Osteoblast (primary cell): ENCODE results near the gene PPA2. TPM values are rescaled to one million over a fixed set of nuclear protein-coding genes. Genes with fewer than 3 reads are reported as not detected.
"Not testable (repeated sequence)": the region's sequence is repeated elsewhere in the genome, so short reads cannot be mapped to it uniquely, and the experiment has no call there.

ENCODE experiments used
- DNase-seq: peaks from one replicate; pipeline ENCODE4 v3.0.0; 2011; ENCODE audit warnings: low spot score, mixed read lengths; ENCODE audit not compliant: insufficient read length; ENCODE audit errors: missing footprints
- H2AFZ ChIP-seq: 2 replicates; pipeline ENCODE4 v1.6.0; 2011; ENCODE audit warnings: mild to moderate bottlenecking, low read length
- H3K27ac ChIP-seq: 2 replicates; pipeline ENCODE4 v1.5.1; 2011; ENCODE audit warnings: mild to moderate bottlenecking, low read depth, low read length, moderate library complexity
- H3K27me3 ChIP-seq: 2 replicates; pipeline ENCODE4 v1.6.0; 2012; ENCODE audit warnings: mild to moderate bottlenecking, control low read depth, inconsistent platforms, low read length, moderate library complexity; ENCODE audit not compliant: insufficient read depth
- H3K36me3 ChIP-seq: 2 replicates; pipeline ENCODE4 v1.5.1; 2011; ENCODE audit warnings: mild to moderate bottlenecking, low read length, control low read depth, moderate library complexity; ENCODE audit not compliant: insufficient read depth
- H3K4me1 ChIP-seq: 2 replicates; pipeline ENCODE4 v1.5.1; 2011; ENCODE audit warnings: mild to moderate bottlenecking, low read length, control low read depth, moderate library complexity; ENCODE audit not compliant: insufficient read depth
- H3K4me2 ChIP-seq: 2 replicates; pipeline ENCODE4 v1.6.0; 2011; ENCODE audit warnings: mild to moderate bottlenecking, low read length; ENCODE audit not compliant: insufficient read depth
- H3K4me3 ChIP-seq: fragments of 200-600 bp; sonication (generic); 3 replicates; pipeline ENCODE4 v1.5.1; 2012; ENCODE audit warnings: mild to moderate bottlenecking, low read length, inconsistent platforms; ENCODE audit not compliant: insufficient read depth
- H3K79me2 ChIP-seq: 2 replicates; pipeline ENCODE4 v1.6.0; 2012; ENCODE audit warnings: mild to moderate bottlenecking, low read length, control low read depth, inconsistent platforms; ENCODE audit not compliant: insufficient read depth
- H3K9me3 ChIP-seq: 2 replicates; pipeline ENCODE4 v1.5.1; 2011; ENCODE audit warnings: low read depth, low read length, control low read depth
- H4K20me1 ChIP-seq: 2 replicates; pipeline ENCODE4 v1.6.0; 2012; ENCODE audit warnings: mild to moderate bottlenecking, low read length, control low read depth; ENCODE audit not compliant: insufficient read depth
- total RNA-seq: library from RNA; depleted of rRNA; stranded (reverse); fragments of >200 nt; gene quantifications from 2 replicates; pipeline ENCODE4 v1.2.3, GENCODE V29; 2012
- TF ChIP-seq, protein P1 (sequence below): IDR thresholded peaks from 2 replicates; pipeline ENCODE4 v1.5.1; 2011; ENCODE audit warnings: mild to moderate bottlenecking, low read depth, low read length, moderate library complexity; ENCODE audit errors: extremely low read depth

PPA2 gene
- total RNA-seq, 1 donor = 67.0 TPM

GRCh38 chr4:105414316-105414715 is 59.5 kb downstream of the PPA2 start:
- H3K27ac ChIP-seq = no peak overlapping the region
- H3K27me3 ChIP-seq = no peaks in the 10 kb centered on the region
- H3K79me2 ChIP-seq = no peaks in the 10 kb centered on the region
- peak; percentile 36 for DNase-seq
- no peak overlapping the region for H2AFZ ChIP-seq
- H3K9me3 ChIP-seq = no peaks in the 10 kb centered on the region
- no peak overlapping the region for H3K4me2 ChIP-seq
- H3K4me1 ChIP-seq = no peaks in the 10 kb centered on the region
- peaks cover 8% of the 10 kb centered on the region for H3K36me3 ChIP-seq
- TF ChIP-seq, protein P1, sequence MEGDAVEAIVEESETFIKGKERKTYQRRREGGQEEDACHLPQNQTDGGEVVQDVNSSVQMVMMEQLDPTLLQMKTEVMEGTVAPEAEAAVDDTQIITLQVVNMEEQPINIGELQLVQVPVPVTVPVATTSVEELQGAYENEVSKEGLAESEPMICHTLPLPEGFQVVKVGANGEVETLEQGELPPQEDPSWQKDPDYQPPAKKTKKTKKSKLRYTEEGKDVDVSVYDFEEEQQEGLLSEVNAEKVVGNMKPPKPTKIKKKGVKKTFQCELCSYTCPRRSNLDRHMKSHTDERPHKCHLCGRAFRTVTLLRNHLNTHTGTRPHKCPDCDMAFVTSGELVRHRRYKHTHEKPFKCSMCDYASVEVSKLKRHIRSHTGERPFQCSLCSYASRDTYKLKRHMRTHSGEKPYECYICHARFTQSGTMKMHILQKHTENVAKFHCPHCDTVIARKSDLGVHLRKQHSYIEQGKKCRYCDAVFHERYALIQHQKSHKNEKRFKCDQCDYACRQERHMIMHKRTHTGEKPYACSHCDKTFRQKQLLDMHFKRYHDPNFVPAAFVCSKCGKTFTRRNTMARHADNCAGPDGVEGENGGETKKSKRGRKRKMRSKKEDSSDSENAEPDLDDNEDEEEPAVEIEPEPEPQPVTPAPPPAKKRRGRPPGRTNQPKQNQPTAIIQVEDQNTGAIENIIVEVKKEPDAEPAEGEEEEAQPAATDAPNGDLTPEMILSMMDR = no peak
- no peak overlapping the region for H3K4me3 ChIP-seq
- H4K20me1 ChIP-seq = no peaks in the 10 kb centered on the region

GRCh38 chr4:105409135-105409534 is 64.7 kb downstream of the PPA2 start:
- not testable (repeated sequence) for H3K9me3 ChIP-seq, H4K20me1 ChIP-seq, H3K79me2 ChIP-seq, H3K4me3 ChIP-seq, H3K36me3 ChIP-seq, H3K4me1 ChIP-seq, H2AFZ ChIP-seq, H3K27ac ChIP-seq, H3K27me3 ChIP-seq, H3K4me2 ChIP-seq, DNase-seq

- Histone ChIP-seq H3K27me3 (no peaks in the 10 kb centered on the region), H3K9me3 (no peaks in the 10 kb centered on the region), H3K79me2 (no peaks in the 10 kb centered on the region), H3K4me2 (no peak overlapping the region), H3K4me1 (peaks cover 5% of the 10 kb centered on the region), H4K20me1 (no peaks in the 10 kb centered on the region), H2AFZ (no peak overlapping the region), H3K4me3 (no peak overlapping the region), H3K36me3 (peaks cover 3% of the 10 kb centered on the region), H3K27ac (no peak overlapping the region)
- TF ChIP-seq, protein P1 = no peak
- no peak for DNase-seq
Observed at GRCh38 chr4:105400901-105401677, 72.8 kb downstream of the PPA2 start.

- DNase-seq = no peak
- Histone ChIP-seq H3K27me3 (no peaks in the 10 kb centered on the region), H3K36me3 (peaks cover 3% of the 10 kb centered on the region), H3K4me3 (no peak overlapping the region), H4K20me1 (no peaks in the 10 kb centered on the region), H3K79me2 (no peaks in the 10 kb centered on the region), H3K9me3 (no peaks in the 10 kb centered on the region), H2AFZ (peak overlapping the region; percentile 8), H3K4me1 (peaks cover 5% of the 10 kb centered on the region), H3K27ac (peak overlapping the region; percentile 59), H3K4me2 (peak overlapping the region; percentile 21)
- TF ChIP-seq, protein P1 = no peak
Observed at GRCh38 chr4:105399532-105400161, 74.2 kb downstream of the PPA2 start.
